GM18519 (cell line): Measurements from ENCODE around the gene TTC8.
A peak's percentile ranks its signal among the peaks of the same experiment; 100 is the strongest.
"Not testable (repeated sequence)": the region's sequence is repeated elsewhere in the genome, so short reads cannot be mapped to it uniquely, and the experiment has no call there.

Source experiments
- ATAC-seq: cut with Tn5 transposase; IDR thresholded peaks from one replicate; pipeline ENCODE4 v1.9.1; 2021; ENCODE audit warnings: mild to moderate bottlenecking, moderate library complexity; ENCODE audit not compliant: unreplicated experiment, low FRiP score

The TTC8 gene

GRCh38 chr14:88824314-88825077, at the start of gene TTC8:
Gene TTC8 (plus strand): TSS chr14:88824651. CDS start chr14:88824708, 57 bp downstream.
- ATAC-seq = peak; percentile 93

GRCh38 chr14:88775532-88775931, 48.9 kb upstream of the TTC8 start:
- no peak for ATAC-seq

DNA sequence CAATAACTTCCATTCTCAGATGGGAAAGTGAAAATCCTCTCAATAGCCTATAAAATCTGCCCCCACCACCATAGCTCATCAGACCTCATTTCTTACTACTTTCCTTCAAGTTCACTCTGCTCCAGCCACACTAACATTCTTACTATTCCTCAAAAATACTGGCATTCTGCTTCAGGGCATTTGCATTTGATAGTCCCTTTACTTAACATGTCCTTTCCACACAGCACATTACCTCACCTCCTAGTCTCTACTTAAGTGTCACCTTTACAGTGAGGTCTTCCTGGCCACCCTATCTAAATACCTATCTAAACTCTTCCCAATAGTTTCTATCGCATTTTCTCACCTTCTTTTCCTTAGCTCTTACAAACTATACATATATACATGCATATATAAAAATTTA, 38.5 kb upstream of the TTC8 start:
- no peak for ATAC-seq

GRCh38 chr14:88786715-88787114, 37.7 kb upstream of the TTC8 start:
- ATAC-seq = no peak

- ATAC-seq = not testable (repeated sequence)
These were observed 34.9 kb upstream of the TTC8 start for GRCh38 chr14:88789573-88789972.

DNA sequence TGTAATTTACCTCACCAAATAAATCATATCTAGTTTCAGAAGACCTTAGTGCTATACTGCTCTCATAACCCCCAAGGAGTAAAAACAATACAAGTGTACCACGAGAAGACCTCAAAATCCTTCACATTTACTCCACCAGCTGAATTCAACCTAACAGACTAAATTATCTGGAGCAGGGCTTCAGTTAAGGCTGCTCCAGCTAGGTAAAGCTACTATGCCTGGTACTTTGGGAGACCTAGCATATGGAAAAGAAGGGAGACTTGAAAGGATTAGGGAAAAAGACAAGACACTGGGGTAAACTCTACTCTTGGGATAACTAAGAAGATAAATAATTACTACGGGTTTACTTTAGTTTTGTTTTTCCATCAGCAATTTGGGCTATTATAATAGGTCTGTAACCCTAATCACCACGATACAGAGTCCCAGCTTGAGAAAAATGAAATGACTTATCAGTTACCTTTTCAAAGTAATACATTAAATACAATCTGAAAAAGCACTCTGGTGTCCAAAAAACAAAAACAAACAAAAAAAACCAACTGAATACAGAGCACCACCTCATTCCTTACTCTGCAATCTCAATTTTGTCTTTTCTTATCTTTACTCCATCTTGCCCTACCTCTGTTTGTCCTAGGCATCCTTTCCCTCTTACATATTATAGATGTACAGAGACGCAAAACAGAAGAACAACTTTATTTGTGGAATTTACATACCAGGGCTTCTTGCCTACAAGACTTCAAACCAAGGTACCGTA, 33.8 kb upstream of the TTC8 start:
- no peak for ATAC-seq

- ATAC-seq = no peak
These were observed 33.2 kb upstream of the TTC8 start for GRCh38 chr14:88791252-88791621.

DNA sequence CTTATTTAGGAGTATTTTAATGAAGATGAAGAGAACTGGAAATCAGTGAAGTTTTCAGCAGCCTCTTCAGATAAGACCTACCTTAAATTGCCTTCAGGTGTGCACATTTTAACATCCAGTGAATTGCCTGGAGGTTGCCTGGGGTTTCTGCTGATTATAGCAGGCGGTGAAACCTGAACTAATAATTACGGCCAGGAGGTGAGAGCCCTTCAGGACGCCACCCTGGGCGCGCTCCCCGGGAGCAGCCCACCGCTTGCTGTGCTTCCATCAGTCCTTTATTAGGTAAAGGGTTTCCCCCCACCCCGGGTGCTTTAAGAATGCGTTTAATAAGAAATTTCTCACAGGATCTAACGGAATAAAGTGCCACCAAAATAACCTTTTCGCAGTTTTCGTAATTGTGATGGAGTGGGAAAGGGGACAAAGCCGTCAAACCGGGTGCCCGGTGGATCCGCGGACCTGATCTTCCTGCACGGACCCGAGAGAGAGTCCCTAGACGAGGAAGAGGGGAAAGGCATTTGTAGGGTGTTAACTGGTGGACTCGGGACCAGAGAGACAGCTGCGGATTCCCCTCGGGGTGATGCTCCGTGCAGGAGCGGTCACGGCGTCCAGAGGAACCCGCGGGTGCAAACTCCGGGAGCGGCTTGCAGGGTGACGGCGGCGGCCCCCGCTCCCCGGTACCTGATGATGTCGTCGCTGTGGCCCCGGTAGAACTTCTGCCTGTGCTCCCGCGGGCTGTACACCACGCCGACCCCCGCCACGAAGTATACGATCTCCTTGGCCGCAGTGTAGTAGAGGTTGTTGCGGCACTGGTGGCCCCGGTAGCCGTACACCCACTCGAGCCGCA, 32.6 kb upstream of the TTC8 start:
- ATAC-seq = no peak

- peak; percentile 87 for ATAC-seq
These were observed 31.8 kb upstream of the TTC8 start, which contains the start of gene EML5 for GRCh38 chr14:88792473-88793258. Gene EML5 (minus strand): TSS chr14:88792953. CDS start chr14:88792503, 450 bp downstream.

DNA sequence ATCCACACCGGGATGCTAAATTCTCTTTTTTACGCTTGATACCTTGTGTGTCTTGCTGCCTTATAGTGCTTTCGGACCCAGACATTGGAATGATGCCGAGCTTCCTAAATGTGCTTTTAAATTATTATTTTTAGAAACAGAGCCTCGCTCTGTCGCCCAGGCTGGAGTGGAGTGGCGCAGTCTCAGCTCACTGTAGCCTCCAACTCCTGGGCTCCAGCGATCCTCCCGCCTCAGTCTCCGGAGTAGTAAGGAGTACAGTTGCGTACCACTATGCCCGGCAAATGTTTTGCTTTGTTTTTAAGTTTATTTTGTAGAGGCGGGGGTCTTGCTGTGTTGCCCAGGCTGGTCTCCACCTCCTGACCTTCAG, 31.2 kb upstream of the TTC8 start:
- no peak for ATAC-seq

DNA sequence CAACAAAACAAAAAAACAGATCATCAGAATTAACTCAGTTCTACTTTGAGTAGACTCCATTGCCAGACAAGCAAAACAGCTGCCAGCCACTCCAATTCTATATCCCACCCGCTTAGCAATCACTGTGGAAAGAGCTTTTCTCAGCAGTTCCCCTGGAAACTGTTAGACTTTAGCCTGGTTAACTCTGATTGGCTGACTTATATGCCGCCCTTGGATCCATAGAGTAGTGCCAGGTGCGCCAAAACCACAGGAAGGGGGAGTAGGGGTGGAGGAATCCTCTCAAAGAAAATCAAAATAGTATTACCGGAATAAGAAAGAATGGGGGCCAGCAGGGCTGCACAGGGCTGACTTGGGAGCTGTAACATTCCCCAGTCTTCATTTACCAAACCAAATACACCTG, 26.3 kb upstream of the TTC8 start:
- ATAC-seq = no peak

DNA sequence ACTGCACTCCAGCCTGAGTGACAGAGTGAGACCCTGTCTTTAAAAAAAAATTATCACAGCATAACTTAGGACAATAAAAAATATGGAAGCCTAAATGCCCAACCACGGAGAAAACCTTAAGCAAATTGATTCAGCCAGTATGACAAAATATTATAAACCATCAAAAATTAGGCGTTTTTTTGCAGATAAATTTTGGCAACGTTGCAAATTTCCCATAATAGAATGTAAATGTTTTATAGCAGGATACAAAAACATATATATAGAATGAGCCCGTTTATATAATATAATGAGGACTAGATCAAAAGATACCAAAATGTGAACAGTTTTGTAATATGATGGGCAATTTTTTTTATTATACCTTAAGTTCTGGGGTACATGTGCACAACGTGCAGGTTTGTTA, 24.9 kb upstream of the TTC8 start:
- no peak for ATAC-seq

- ATAC-seq = no peak
These were observed 21.9 kb upstream of the TTC8 start for GRCh38 chr14:88802596-88802995.

- no peak for ATAC-seq
These were observed 20.4 kb upstream of the TTC8 start for GRCh38 chr14:88804035-88804434.

DNA sequence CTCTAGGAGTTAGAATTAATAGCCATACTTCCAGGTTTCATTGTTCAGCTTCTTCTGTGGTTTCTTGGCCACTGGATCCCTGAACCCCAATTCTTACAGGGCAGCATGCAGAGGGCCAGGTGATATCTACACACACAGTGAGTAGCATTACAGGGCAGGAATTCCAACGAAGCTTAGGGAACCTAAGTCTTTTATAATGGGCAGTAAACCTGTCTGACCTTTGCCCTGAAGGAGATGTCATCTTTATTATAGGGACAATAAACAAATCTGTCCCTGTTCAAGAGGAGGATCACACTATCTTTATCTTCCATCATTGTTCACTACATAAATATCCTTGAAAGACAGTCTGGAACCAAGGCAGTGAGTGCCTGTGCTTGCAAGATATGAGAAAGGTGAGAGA, 20.0 kb upstream of the TTC8 start:
- no peak for ATAC-seq

- no peak for ATAC-seq
These were observed 16.1 kb upstream of the TTC8 start for GRCh38 chr14:88808359-88808758.

GRCh38 chr14:88815980-88816379, 8.5 kb upstream of the TTC8 start:
- no peak for ATAC-seq

- peak; percentile 75 for ATAC-seq
These were observed 6.4 kb upstream of the TTC8 start for GRCh38 chr14:88818018-88818417.

DNA sequence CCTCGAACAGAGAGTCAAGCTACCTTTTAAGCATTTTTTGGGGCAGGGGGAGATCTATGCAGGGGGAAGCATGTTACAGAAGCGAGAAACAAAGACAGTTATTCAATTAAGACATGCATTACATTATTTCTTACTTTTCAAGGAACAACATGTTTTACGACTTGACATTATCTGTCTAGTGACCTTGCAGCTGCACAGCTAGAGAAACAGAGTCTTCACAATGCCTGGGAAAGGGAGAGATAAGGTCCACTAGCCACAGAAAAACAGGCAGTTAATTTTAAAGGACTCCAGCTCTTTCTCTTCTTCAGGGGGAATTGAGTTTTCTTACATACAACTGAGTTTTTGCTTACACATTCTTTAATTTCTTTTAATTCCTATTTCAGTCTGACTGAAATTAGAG, 4.8 kb upstream of the TTC8 start:
- ATAC-seq = not testable (repeated sequence)

DNA sequence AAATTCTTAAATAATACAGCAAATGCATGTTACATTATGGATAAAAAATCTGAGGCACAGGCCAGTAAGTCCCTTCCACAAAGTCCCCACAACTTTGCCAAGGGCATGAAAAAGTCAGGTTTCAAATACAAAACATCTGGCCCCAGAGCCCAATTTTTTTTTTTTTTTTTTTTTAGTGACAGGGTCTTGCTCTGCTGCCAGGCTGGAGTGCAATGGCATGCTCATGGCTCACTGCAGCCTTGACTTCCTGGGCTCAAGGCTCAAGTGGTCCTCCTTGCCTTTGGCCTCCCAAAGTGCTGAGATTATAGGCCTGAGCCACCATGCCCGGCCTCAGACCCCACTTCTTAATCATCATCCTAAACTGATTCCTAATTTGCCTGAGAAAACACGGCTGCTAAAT, 3.1 kb upstream of the TTC8 start:
- no peak for ATAC-seq
